GM12878 (cell line): Measurements from ENCODE around the gene PALLD.

Experiments used
- ATF3 ChIP-seq: IDR thresholded peaks from 2 replicates; pipeline ENCODE4 v1.6.1; 2011; ENCODE audit warnings: low read depth, mild to moderate bottlenecking, low read length, moderate library complexity, borderline replicate concordance; ENCODE audit errors: extremely low read depth
- BCL11A ChIP-seq: IDR thresholded peaks from 2 replicates; pipeline ENCODE4 v1.6.1; 2011; ENCODE audit warnings: low read depth, low read length
- CREB1 ChIP-seq: IDR thresholded peaks from 2 replicates; pipeline ENCODE4 v1.6.1; 2012; ENCODE audit warnings: low read depth, mild to moderate bottlenecking, inconsistent platforms
- CREM ChIP-seq: IDR thresholded peaks from 2 replicates; pipeline ENCODE4 v1.6.1; 2014; ENCODE audit warnings: antibody characterized with exemption, low read depth
- CTCF ChIP-seq, 3 experiments: IDR thresholded peaks in 2 of 3; conservative IDR thresholded peaks in 1 of 3; 2 replicates each; pipeline ENCODE4 v1.5.1; 2011; ENCODE audit warnings: low read depth in 3 of 3, low read length in 3 of 3, mild to moderate bottlenecking in 3 of 3, control low read depth in 2 of 3, moderate library complexity in 2 of 3, inconsistent platforms in 1 of 3, mixed read lengths in 1 of 3; ENCODE audit not compliant: control insufficient read depth in 2 of 3, insufficient read depth in 1 of 3; ENCODE audit errors: extremely low read depth in 1 of 3
- FOS ChIP-seq: IDR thresholded peaks from 3 replicates; pipeline ENCODE4 v1.6.1; 2011; ENCODE audit warnings: borderline replicate concordance; ENCODE audit not compliant: insufficient read length; ENCODE audit errors: extremely low read depth
- NR2C2 ChIP-seq: IDR thresholded peaks from 2 replicates; pipeline ENCODE4 v1.6.1; 2011; ENCODE audit warnings: borderline replicate concordance, low read depth; ENCODE audit not compliant: control insufficient read depth, insufficient read length
- NRF1 ChIP-seq: conservative IDR thresholded peaks from 2 replicates; pipeline ENCODE4 v1.6.1; 2011; ENCODE audit warnings: mild to moderate bottlenecking, low read depth, low read length, improper control_type of control experiment
- POLR2A ChIP-seq: IDR thresholded peaks from 2 replicates; pipeline ENCODE4 v1.6.1; 2011; ENCODE audit warnings: low read depth, mild to moderate bottlenecking, low read length
- POLR2AphosphoS5 ChIP-seq: IDR thresholded peaks from 2 replicates; pipeline ENCODE4 v1.6.1; 2011; ENCODE audit warnings: mild to moderate bottlenecking, low read length, inconsistent platforms
- RAD21 ChIP-seq: IDR thresholded peaks from 2 replicates; pipeline ENCODE4 v1.6.1; 2011; ENCODE audit warnings: mild to moderate bottlenecking, low read depth, low read length, moderate library complexity; ENCODE audit not compliant: insufficient read depth
- STAT1 ChIP-seq: fragments of 450-650 bp; conservative IDR thresholded peaks from 2 replicates; pipeline ENCODE4 v1.6.1; 2014; ENCODE audit warnings: antibody characterized with exemption, mild to moderate bottlenecking

GRCh38 chr4:168707205-168707604 lies 210.4 kb downstream of the PALLD start:
- TF ChIP-seq NR2C2 (no peak), RAD21 (no peak), CTCF (IDR thresholded peaks at IDR 0.05 in 2 of 3, conservative IDR thresholded peaks at IDR 0.05 in 1 of 3; ENCODE audit: control insufficient read depth in 2 of 3, extremely low read depth in 1 of 3, insufficient read depth in 1 of 3, low read depth in 3 of 3, low read length in 3 of 3) (no peak), POLR2A (no peak), CREM (no peak), BCL11A (no peak), FOS (no peak), NRF1 (no peak), ATF3 (no peak), POLR2AphosphoS5 (no peak), STAT1 (no peak), CREB1 (no peak)
